Measurements from ENCODE around the gene ALDH3A2. TPM values are rescaled to one million over a fixed set of nuclear protein-coding genes. Genes with fewer than 3 reads are reported as not detected.
"Not testable (repeated sequence)": the region's sequence is repeated elsewhere in the genome, so short reads cannot be mapped to it uniquely, and the experiment has no call there.

The ALDH3A2 gene
- total RNA-seq, 1 experiment from 2014 or later: 271 TPM

- Histone ChIP-seq H3K4me1 (replicated peaks; ENCODE audit: insufficient read depth) (peaks cover 27% of the 10 kb centered on the region), H3K27ac (no peak overlapping the region), H4K20me1 (ENCODE audit: insufficient read depth) (no peaks in the 10 kb centered on the region), H3K36me3 (ENCODE audit: low read depth) (peaks cover 54% of the 10 kb centered on the region), H3K4me3 (no peak overlapping the region), H3F3A (ENCODE audit: insufficient read depth, low read depth) (peaks cover 55% of the 10 kb centered on the region), H3K9me2 (ENCODE audit: insufficient read depth) (no peaks in the 10 kb centered on the region), H3K27me3 (ENCODE audit: insufficient read depth, low read depth) (no peaks in the 10 kb centered on the region), H2AFZ (no peak overlapping the region), H3K79me2 (ENCODE audit: low read depth) (0 out of 2 replicates have a peak, but pooled peaks cover 4% of the 10 kb centered on the region), H3K9me3 (ENCODE audit: insufficient read depth, low read depth) (no peaks in the 10 kb centered on the region), H3K4me2 (no peak overlapping the region)
- no TSS peak for BruUV-seq (replicated peaks)
- TF ChIP-seq CTCF (conservative IDR thresholded peaks at IDR 0.05) (no peak), EZH2 (IDR thresholded peaks at IDR 0.05; ENCODE audit: low read depth) (no peak)
- POLR2A ChIA-PET (ENCODE audit: unreplicated experiment): interaction anchor here (0.7 kb wide), 1 partner anchor 88 kb away, joined by 3 read pairs; no protein-coding TSS in a partner anchor
- intact Hi-C loops (cut with micrococcal nuclease; ENCODE audit: unreplicated experiment): no loop called here
- no peak for DNase-seq
- CTCF ChIA-PET: interaction anchor here (0.7 kb wide), 1 partner anchor 369 kb away, joined by 3 read pairs; no protein-coding TSS in a partner anchor
Observed at GRCh38 chr17:19678581-19679453, 30.3 kb downstream of the ALDH3A2 start.

DNA sequence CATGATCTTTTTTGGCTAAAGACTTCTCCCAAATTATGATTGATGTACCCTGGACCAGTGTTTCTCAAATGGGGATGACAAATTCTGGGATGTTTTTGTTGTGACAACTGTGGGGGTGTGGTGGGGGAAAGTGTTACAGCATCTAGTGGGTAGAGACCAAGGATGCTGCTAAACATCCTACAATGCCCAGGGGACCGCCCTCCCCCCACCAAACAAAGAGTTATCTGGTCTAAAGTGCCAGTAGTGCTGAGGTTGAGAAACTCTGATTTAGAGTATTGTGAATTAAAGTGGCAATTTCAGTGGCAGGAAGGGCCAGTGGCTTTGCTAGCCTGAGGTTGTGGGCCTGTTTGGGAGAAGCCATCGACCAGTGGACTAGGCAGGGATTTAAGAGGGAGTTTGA lies 34.6 kb downstream of the ALDH3A2 start:
- H3F3A ChIP-seq (ENCODE audit: insufficient read depth, low read depth): peaks cover 35% of the 10 kb centered on the region
- no peak overlapping the region for H2AFZ ChIP-seq
- H3K4me1 ChIP-seq (replicated peaks; ENCODE audit: insufficient read depth): peaks cover 17% of the 10 kb centered on the region
- H3K9me2 ChIP-seq (ENCODE audit: insufficient read depth): no peaks in the 10 kb centered on the region
- POLR2A ChIA-PET (ENCODE audit: unreplicated experiment): no interaction called here
- H3K4me3 ChIP-seq: no peak overlapping the region
- no TSS peak for BruUV-seq (replicated peaks)
- no peak overlapping the region for H3K4me2 ChIP-seq
- peaks cover 24% of the 10 kb centered on the region for H3K36me3 ChIP-seq (ENCODE audit: low read depth)
- CTCF ChIA-PET: no interaction called here
- intact Hi-C loops (cut with micrococcal nuclease; ENCODE audit: unreplicated experiment): no loop called here
- H4K20me1 ChIP-seq (ENCODE audit: insufficient read depth): no peaks in the 10 kb centered on the region
- no peak for DNase-seq
- no peak overlapping the region for H3K27ac ChIP-seq
- no peaks in the 10 kb centered on the region for H3K27me3 ChIP-seq (ENCODE audit: insufficient read depth, low read depth)
- no peak for TF ChIP-seq EZH2 (IDR thresholded peaks at IDR 0.05; ENCODE audit: low read depth)
- TF ChIP-seq CTCF (conservative IDR thresholded peaks at IDR 0.05): no peak
- H3K9me3 ChIP-seq (ENCODE audit: insufficient read depth, low read depth): no peaks in the 10 kb centered on the region
- H3K79me2 ChIP-seq (ENCODE audit: low read depth): no peaks in the 10 kb centered on the region

DNA sequence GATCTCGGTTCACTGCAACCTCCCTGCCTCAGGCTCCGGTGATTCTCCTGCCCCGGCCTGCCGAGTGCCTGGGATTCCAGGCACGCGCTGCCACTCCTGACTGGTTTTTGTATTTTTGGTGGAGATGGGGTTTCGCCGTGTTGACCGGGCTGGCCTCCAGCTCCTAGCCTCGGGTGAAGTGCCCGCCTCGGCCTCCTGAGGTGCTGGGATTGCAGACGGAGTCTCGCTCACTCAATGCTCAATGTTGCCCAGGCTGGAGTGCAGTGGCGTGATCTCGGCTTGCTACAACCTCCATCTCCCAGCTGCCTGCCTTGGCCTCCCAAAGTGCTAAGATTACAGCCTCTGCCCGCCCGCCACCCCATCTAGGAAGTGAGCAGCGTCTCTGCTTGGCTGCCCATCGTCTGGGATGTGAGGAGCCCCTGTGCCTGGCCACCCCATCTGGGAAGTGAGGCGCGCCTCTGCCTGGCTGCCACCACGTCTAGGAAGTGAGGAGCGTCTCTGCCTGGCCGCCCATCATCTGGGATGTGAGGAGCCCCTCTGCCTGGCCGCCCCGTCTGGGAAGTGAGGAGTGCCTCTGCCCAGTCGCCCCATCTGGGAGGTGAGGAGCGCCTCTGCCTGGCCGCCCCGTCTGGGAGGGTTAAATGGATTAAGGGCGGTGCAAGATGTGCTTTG lies 36.5 kb downstream of the ALDH3A2 start:
- H3K27ac ChIP-seq; H3K9me2 ChIP-seq (ENCODE audit: insufficient read depth); CTCF ChIA-PET; H3K27me3 ChIP-seq (ENCODE audit: insufficient read depth, low read depth); intact Hi-C loops (cut with micrococcal nuclease; ENCODE audit: unreplicated experiment); POLR2A ChIA-PET (ENCODE audit: unreplicated experiment); H3K4me3 ChIP-seq; H2AFZ ChIP-seq; H3K79me2 ChIP-seq (ENCODE audit: low read depth); BruUV-seq (replicated peaks); H3K4me2 ChIP-seq; H4K20me1 ChIP-seq (ENCODE audit: insufficient read depth); DNase-seq: not testable (repeated sequence)
- peaks cover 18% of the 10 kb centered on the region for H3F3A ChIP-seq (ENCODE audit: insufficient read depth, low read depth)
- peaks cover 15% of the 10 kb centered on the region for H3K9me3 ChIP-seq (ENCODE audit: insufficient read depth, low read depth)
- peaks cover 17% of the 10 kb centered on the region for H3K4me1 ChIP-seq (replicated peaks; ENCODE audit: insufficient read depth)
- H3K36me3 ChIP-seq (ENCODE audit: low read depth): peaks cover 14% of the 10 kb centered on the region; the same call in 1 of the 2 replicates
